Hindlimb muscle (tissue), 1 donor: Measurements from ENCODE around the gene LAMA2. TPM values are rescaled to one million over a fixed set of nuclear protein-coding genes. Genes with fewer than 3 reads are reported as not detected.

Experiments used
- DNase-seq: peaks from one replicate; pipeline ENCODE4 v3.0.0-alpha.2; 2013
- polyA plus RNA-seq: library from polyadenylated mRNA; unstranded; fragments of 120-200 nt; gene quantifications from one replicate; pipeline ENCODE4 v1.2.1, GENCODE V29; 2013; ENCODE audit not compliant: insufficient read length

The LAMA2 gene
- polyA plus RNA-seq, 1 donor: 130 TPM

- no peak for DNase-seq
These were observed 393.5 kb downstream of the LAMA2 start for GRCh38 chr6:129276461-129276860.

GRCh38 chr6:129276986-129277385 lies 394.0 kb downstream of the LAMA2 start:
- DNase-seq: no peak

GRCh38 chr6:129279343-129280292 lies 396.7 kb downstream of the LAMA2 start:
- DNase-seq: no peak

GRCh38 chr6:129280293-129280644 lies 397.3 kb downstream of the LAMA2 start:
- DNase-seq: no peak

GRCh38 chr6:129280749-129281148 lies 397.8 kb downstream of the LAMA2 start:
- no peak for DNase-seq

GRCh38 chr6:129281168-129281796 lies 398.3 kb downstream of the LAMA2 start:
- no peak for DNase-seq

- no peak for DNase-seq
These were observed 399.1 kb downstream of the LAMA2 start for GRCh38 chr6:129282019-129282418.

GRCh38 chr6:129284225-129284624 lies 401.3 kb downstream of the LAMA2 start:
- no peak for DNase-seq

- DNase-seq: no peak
These were observed 404.6 kb downstream of the LAMA2 start for GRCh38 chr6:129287231-129288177.

GRCh38 chr6:129289442-129289841 lies 406.5 kb downstream of the LAMA2 start:
- no peak for DNase-seq

- no peak for DNase-seq
These were observed 409.9 kb downstream of the LAMA2 start for GRCh38 chr6:129292836-129293235.

GRCh38 chr6:129297592-129297991 lies 414.7 kb downstream of the LAMA2 start:
- no peak for DNase-seq

GRCh38 chr6:129302671-129303070 lies 419.7 kb downstream of the LAMA2 start:
- no peak for DNase-seq

- no peak for DNase-seq
These were observed 423.9 kb downstream of the LAMA2 start for GRCh38 chr6:129306826-129307225.

- DNase-seq: no peak
These were observed 424.9 kb downstream of the LAMA2 start for GRCh38 chr6:129307845-129308244.

- DNase-seq: no peak
These were observed 426.2 kb downstream of the LAMA2 start for GRCh38 chr6:129309154-129309553.

- peak; percentile 4 for DNase-seq
These were observed 429.9 kb downstream of the LAMA2 start for GRCh38 chr6:129312880-129313279.

GRCh38 chr6:129314575-129314974 lies 431.6 kb downstream of the LAMA2 start:
- DNase-seq: no peak

GRCh38 chr6:129317931-129318820 lies 435.2 kb downstream of the LAMA2 start:
- DNase-seq: no peak

- DNase-seq: no peak
These were observed 438.0 kb downstream of the LAMA2 start for GRCh38 chr6:129320892-129321291.

- DNase-seq: no peak
These were observed 438.4 kb downstream of the LAMA2 start for GRCh38 chr6:129321303-129321702.

GRCh38 chr6:129324345-129324744 lies 441.4 kb downstream of the LAMA2 start:
- no peak for DNase-seq
